BJ (cell line): ENCODE measurements around the gene ATG5. TPM values are rescaled to one million over a fixed set of nuclear protein-coding genes. Genes with fewer than 3 reads are reported as not detected.

ENCODE experiments used
- CTCF ChIA-PET: fragments of 350-600 bp; formaldehyde crosslinking; extraction: SDS; loops from one replicate; lab custom pipeline; 2021; ENCODE audit warnings: antibody characterized with exemption, inconsistent platforms; lab: Yijun Ruan, JAX
- POLR2A ChIA-PET: fragments of 300-600 bp; sonication (Branson Sonifier 250); formaldehyde crosslinking; extraction: SDS; loops from one replicate; lab custom pipeline; 2021; ENCODE audit warnings: antibody characterized with exemption; lab: Charles Lee
- DNase-seq: peaks from one replicate; pipeline ENCODE4 v3.0.0-alpha.2; 2011; ENCODE audit warnings: low read depth
- H3K27me3 ChIP-seq: 2 replicates; pipeline ENCODE4 v1.6.0; 2011; ENCODE audit warnings: low read length; ENCODE audit not compliant: control insufficient read depth, insufficient read depth
- H3K36me3 ChIP-seq: 2 replicates; pipeline ENCODE4 v1.5.1; 2011; ENCODE audit warnings: low read length; ENCODE audit not compliant: control insufficient read depth, insufficient read depth
- H3K4me3 ChIP-seq: 2 replicates; pipeline ENCODE4 v1.5.1; 2011; ENCODE audit warnings: low read depth, mild to moderate bottlenecking, control low read depth, low read length
- CTCF ChIP-seq: IDR thresholded peaks from 2 replicates; pipeline ENCODE4 v1.5.1; 2011; ENCODE audit warnings: low read depth, mild to moderate bottlenecking, control low read depth, inconsistent platforms, low read length, moderate library complexity; ENCODE audit not compliant: insufficient read depth
- polyA plus RNA-seq: library from polyadenylated mRNA; depleted of rRNA; stranded (reverse); fragments of >200 nt; gene quantifications from 2 replicates; pipeline ENCODE4 v1.2.3, GENCODE V29; 2011

The ATG5 gene
- polyA plus RNA-seq, 1 experiment = 18.6 TPM

- Histone ChIP-seq H3K4me3 (no peak overlapping the region), H3K27me3 (no peaks in the 10 kb centered on the region), H3K36me3 (no peaks in the 10 kb centered on the region)
- CTCF ChIA-PET = no interaction called here
- no peak for TF ChIP-seq CTCF
- POLR2A ChIA-PET = no interaction called here
- no peak for DNase-seq
These were observed 120.6 kb downstream of the ATG5 start for GRCh38 chr6:106204961-106205360.

GRCh38 chr6:106199998-106200397, 125.6 kb downstream of the ATG5 start:
- H3K27me3 ChIP-seq = no peaks in the 10 kb centered on the region
- ChIA-PET POLR2A (no interaction called here), CTCF (interaction anchor here (1.3 kb wide), 1 partner anchor 12 kb away, joined by 3 read pairs; no protein-coding TSS in a partner anchor)
- DNase-seq = peak; percentile 86
- TF ChIP-seq CTCF = no peak
- H3K36me3 ChIP-seq = no peaks in the 10 kb centered on the region
- H3K4me3 ChIP-seq = no peak overlapping the region

- DNase-seq = no peak
- POLR2A ChIA-PET = no interaction called here
These were observed 126.2 kb downstream of the ATG5 start for GRCh38 chr6:106199331-106199730.

GRCh38 chr6:106197441-106197840, 128.1 kb downstream of the ATG5 start:
- ChIA-PET CTCF (interaction anchor here (0.6 to 0.9 kb wide), 2 partner anchors 585 to 695 kb away, joined by 3 read pairs; no protein-coding TSS in a partner anchor), POLR2A (no interaction called here)
- no peak for TF ChIP-seq CTCF
- H3K36me3 ChIP-seq = no peaks in the 10 kb centered on the region
- DNase-seq = no peak
- no peak overlapping the region for H3K4me3 ChIP-seq
- H3K27me3 ChIP-seq = no peaks in the 10 kb centered on the region

More at GRCh38 chr6:106199331-106199730, 126.2 kb downstream of the ATG5 start:
- Histone ChIP-seq H3K4me3 (no peak overlapping the region), H3K27me3 (no peaks in the 10 kb centered on the region), H3K36me3 (no peaks in the 10 kb centered on the region)
- CTCF ChIA-PET = interaction anchor here (0.8 to 1.3 kb wide), 2 partner anchors 11 to 206 kb away, joined by 3 read pairs; no protein-coding TSS in a partner anchor
- TF ChIP-seq CTCF = no peak

- peak; percentile 18 for DNase-seq
- TF ChIP-seq CTCF = no peak
- H3K36me3 ChIP-seq = no peaks in the 10 kb centered on the region
- no peaks in the 10 kb centered on the region for H3K27me3 ChIP-seq
- ChIA-PET CTCF (no interaction called here), POLR2A (no interaction called here)
- no peak overlapping the region for H3K4me3 ChIP-seq
These were observed 130.3 kb downstream of the ATG5 start for GRCh38 chr6:106194949-106195921.
